DND-41 (cell line): ENCODE data around the gene FSCN2.

Experiments
- ATAC-seq: fragments of 200-7000 bp; cut with Tn5 transposase; 3 replicates; pipeline ENCODE4 v1.9.1; 2021; ENCODE audit warnings: low read depth; ENCODE audit not compliant: insufficient read depth
- DNase-seq: peaks from one replicate; pipeline ENCODE4 v3.0.0-alpha.2; 2020
- H2AFZ ChIP-seq: 2 replicates; pipeline ENCODE4 v1.6.0; 2012; ENCODE audit warnings: low read depth, low read length
- H3K27ac ChIP-seq: 2 replicates; pipeline ENCODE4 v1.5.1; 2012; ENCODE audit warnings: low read length, inconsistent platforms
- H3K27me3 ChIP-seq: fragments of 200-600 bp; sonication (generic); 2 replicates; pipeline ENCODE4 v1.6.0; 2012; ENCODE audit warnings: low read length, mild to moderate bottlenecking, inconsistent platforms; ENCODE audit not compliant: insufficient read depth, poor library complexity
- H3K36me3 ChIP-seq: 2 replicates; pipeline ENCODE4 v1.5.1; 2012; ENCODE audit warnings: low read length, inconsistent platforms; ENCODE audit not compliant: insufficient read depth
- H3K4me1 ChIP-seq: 2 replicates; pipeline ENCODE4 v1.5.1; 2012; ENCODE audit warnings: mild to moderate bottlenecking, low read length; ENCODE audit not compliant: insufficient read depth
- H3K4me2 ChIP-seq: 2 replicates; pipeline ENCODE4 v1.6.0; 2012; ENCODE audit warnings: mild to moderate bottlenecking, moderate library complexity, low read length, inconsistent platforms; ENCODE audit not compliant: insufficient read depth
- H3K4me3 ChIP-seq, 2 experiments: fragments of 200-600 bp in 1 of 2; shearing (Covaris generic) in 1 of 2; 2 replicates each; pipeline ENCODE4 v1.5.1; 2012 to 2016; ENCODE audit warnings: inconsistent platforms in 2 of 2, low read length in 2 of 2, mild to moderate bottlenecking in 2 of 2, low read depth in 1 of 2, moderate library complexity in 1 of 2
- H3K79me2 ChIP-seq: 2 replicates; pipeline ENCODE4 v1.6.0; 2012; ENCODE audit warnings: low read length, inconsistent platforms; ENCODE audit not compliant: insufficient read depth
- H3K9ac ChIP-seq: 2 replicates; pipeline ENCODE4 v1.6.0; 2012; ENCODE audit warnings: low read depth, mild to moderate bottlenecking, inconsistent platforms, low read length, moderate library complexity
- H3K9me3 ChIP-seq: 2 replicates; pipeline ENCODE4 v1.5.1; 2012; ENCODE audit warnings: low read length, moderate library complexity, mild to moderate bottlenecking, inconsistent platforms; ENCODE audit not compliant: insufficient read depth, severe bottlenecking
- H4K20me1 ChIP-seq: 2 replicates; pipeline ENCODE4 v1.6.0; 2012; ENCODE audit warnings: low read length; ENCODE audit not compliant: insufficient read depth
- EZH2 ChIP-seq: IDR thresholded peaks from 3 replicates; pipeline ENCODE4 v1.6.1; 2012; ENCODE audit warnings: borderline replicate concordance, low read depth, mild to moderate bottlenecking, moderate library complexity, low read length, inconsistent platforms; ENCODE audit not compliant: severe bottlenecking
- TF ChIP-seq, protein P1 (sequence below): IDR thresholded peaks from 2 replicates; pipeline ENCODE4 v1.5.1; 2012; ENCODE audit warnings: borderline replicate concordance, low read length, moderate library complexity, mild to moderate bottlenecking; ENCODE audit not compliant: poor library complexity, severe bottlenecking; ENCODE audit errors: extremely low read depth

Gene FSCN2

DNA sequence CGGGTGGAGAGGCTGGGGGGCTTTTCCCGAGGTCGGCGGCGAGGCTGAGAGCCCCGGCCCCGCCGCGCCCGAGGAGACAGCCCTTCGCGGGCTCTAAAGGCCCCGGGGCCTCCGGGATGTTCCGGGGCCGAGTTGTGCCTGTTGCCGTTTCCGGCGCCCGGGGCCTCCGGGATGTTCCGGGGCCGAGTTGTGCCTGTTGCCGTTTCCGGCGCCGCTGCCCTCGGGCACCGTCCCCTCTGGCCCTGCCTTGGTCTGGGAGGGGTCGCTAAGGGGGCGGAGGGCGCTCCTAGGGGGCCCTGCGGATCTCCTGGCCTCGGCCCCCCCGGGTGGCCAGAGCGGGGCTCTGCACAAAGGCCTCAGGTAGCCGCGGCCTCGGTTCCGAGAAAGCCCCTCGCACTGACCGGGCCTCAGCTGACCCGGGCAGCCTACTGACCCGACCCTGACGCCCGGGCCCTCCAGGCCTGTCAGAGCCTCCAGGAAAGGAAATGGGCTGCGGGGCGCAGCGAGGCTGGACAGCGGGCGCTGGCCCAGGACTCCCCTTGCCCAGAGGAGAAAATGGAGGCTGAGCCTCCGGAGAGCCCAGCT lies 39.8 kb upstream of the FSCN2 start:
- ATAC-seq (peak; percentile 3; the same call in 2 of the 3 replicates), DNase-seq (no peak)
- Histone ChIP-seq H3K4me2 (peak overlapping the region; percentile 99), H3K79me2 (peaks cover 15% of the 10 kb centered on the region), H3K27ac (peak overlapping the region; percentile 87), H3K27me3 (no peaks in the 10 kb centered on the region), H3K9ac (peak overlapping the region; percentile 98), H2AFZ (peak overlapping the region; percentile 98), H3K36me3 (no peaks in the 10 kb centered on the region; the same call in 1 of the 2 replicates), H3K4me3 (peak overlapping the region; percentile 47 to 85), H3K9me3 (no peaks in the 10 kb centered on the region), H4K20me1 (0 out of 2 replicates have a peak, but pooled peaks cover 3% of the 10 kb centered on the region), H3K4me1 (peaks cover 53% of the 10 kb centered on the region)
- TF ChIP-seq, protein P1, sequence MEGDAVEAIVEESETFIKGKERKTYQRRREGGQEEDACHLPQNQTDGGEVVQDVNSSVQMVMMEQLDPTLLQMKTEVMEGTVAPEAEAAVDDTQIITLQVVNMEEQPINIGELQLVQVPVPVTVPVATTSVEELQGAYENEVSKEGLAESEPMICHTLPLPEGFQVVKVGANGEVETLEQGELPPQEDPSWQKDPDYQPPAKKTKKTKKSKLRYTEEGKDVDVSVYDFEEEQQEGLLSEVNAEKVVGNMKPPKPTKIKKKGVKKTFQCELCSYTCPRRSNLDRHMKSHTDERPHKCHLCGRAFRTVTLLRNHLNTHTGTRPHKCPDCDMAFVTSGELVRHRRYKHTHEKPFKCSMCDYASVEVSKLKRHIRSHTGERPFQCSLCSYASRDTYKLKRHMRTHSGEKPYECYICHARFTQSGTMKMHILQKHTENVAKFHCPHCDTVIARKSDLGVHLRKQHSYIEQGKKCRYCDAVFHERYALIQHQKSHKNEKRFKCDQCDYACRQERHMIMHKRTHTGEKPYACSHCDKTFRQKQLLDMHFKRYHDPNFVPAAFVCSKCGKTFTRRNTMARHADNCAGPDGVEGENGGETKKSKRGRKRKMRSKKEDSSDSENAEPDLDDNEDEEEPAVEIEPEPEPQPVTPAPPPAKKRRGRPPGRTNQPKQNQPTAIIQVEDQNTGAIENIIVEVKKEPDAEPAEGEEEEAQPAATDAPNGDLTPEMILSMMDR, result no peak
- TF ChIP-seq EZH2, result no peak

DNA sequence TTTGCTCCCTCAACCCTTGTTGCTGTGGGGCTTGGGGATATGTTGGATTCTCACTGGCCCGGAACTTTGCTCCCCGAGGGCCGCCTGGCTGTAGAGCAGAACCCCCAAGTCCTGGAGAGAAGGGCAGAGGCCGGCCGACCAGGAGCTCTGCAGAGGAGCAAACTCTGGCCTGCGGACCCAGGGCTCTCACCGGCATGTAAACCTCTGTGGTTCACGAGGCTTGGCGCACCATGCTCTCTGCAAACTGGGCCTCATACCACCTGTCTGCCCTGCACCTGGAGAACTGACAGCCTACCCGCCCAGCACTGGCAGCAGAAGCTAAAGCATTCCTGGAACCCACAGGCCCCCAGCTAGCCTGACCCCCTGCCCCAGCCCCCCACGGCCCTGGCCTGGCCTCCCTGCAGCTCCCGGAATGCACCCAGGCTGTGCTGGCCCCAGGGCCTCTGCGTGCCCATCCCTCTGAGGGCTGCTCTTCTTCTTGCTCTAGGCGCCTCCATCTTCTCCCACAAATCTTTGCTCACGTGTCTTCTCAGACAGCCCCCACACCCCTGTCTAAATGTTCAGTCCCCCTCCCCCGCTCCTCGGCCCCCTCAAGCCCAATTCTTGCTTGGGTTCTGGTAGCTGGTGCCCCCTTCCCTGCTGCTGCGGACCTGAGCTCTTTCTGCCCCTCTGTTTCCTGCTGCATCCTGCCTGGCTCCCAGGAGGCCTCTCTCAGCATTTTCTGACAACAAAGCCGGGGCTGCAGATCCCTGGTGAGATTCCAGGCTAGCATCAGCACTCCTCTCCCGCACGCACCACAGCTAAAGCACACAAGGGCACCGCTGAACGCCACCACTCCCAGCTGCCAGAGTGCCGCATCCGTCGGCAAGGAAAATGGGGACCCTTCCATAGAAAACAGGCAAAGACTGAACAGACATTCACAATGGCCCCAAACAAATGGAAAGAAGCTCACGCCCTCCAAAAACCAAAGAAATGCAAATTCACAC lies 38.9 kb upstream of the FSCN2 start:
- DNase-seq, result no peak
- no peak for ATAC-seq
- H3K27me3 ChIP-seq, result no peaks in the 10 kb centered on the region
- H4K20me1 ChIP-seq, result 0 out of 2 replicates have a peak, but pooled peaks cover 5% of the 10 kb centered on the region
- H3K4me1 ChIP-seq, result peaks cover 45% of the 10 kb centered on the region
- TF ChIP-seq EZH2, result no peak
- TF ChIP-seq, protein P1, result no peak
- H3K9ac ChIP-seq, result peak overlapping the region; percentile 98; the same call in 1 of the 2 replicates
- H3K4me2 ChIP-seq, result peak overlapping the region; percentile 99
- no peak overlapping the region for H2AFZ ChIP-seq
- peak overlapping the region in 1 of 2 experiments; percentile 85; a peak in 1 of 4 replicates for H3K4me3 ChIP-seq
- no peak overlapping the region for H3K27ac ChIP-seq
- no peaks in the 10 kb centered on the region for H3K9me3 ChIP-seq
- H3K79me2 ChIP-seq, result peaks cover 15% of the 10 kb centered on the region
- no peaks in the 10 kb centered on the region; the same call in 1 of the 2 replicates for H3K36me3 ChIP-seq

DNA sequence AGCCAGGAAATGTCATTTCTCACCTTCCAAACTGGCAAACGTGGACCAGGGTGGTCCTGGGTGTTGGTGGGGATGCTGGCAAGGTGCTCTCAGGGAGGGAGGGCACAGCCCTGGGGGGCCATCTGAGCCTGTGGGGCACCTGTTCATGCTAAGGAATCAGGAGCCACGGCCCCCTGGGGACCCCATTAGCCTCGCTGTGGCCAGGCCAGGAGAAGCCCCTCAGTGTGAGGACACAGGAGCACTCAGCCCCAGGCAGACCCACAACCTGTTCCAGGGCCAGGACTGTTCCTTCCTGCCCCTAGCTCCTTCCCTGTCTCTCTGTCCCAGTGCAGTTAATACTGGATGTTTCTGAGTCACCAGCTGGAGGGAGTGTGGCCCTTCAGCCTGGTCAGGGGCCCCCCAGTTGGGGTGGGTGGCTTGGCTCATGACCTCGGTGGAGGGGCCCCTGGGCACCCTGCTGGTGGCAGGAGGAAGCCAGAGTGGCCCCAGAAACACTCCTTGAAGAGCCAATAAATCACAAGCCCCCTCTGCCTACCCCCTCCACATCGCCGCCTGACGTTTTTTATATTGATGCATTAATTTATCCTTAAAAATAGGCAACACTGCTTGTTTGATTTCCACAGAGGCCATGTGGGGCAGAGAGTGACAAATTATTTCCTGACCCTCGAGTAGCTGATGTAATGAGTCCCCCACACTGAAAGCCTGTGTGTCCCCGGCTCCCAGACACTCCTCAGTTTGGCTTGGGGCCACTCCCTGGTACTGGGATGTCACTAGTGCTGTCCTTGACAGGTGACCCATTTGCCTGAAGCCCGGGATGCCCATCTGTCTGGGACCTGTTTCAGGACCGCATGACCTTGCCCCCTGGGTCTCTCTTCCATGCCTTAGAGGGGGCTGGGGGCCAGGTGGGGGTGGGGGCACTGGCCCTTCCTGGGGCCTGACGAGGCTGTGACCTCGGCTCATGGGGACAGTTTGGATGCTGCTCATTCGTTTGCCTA lies 37.9 kb upstream of the FSCN2 start:
- Histone ChIP-seq H3K4me2 (no peak overlapping the region), H3K36me3 (no peaks in the 10 kb centered on the region; the same call in 1 of the 2 replicates), H2AFZ (no peak overlapping the region), H3K79me2 (peaks cover 10% of the 10 kb centered on the region), H3K4me3 (no peak overlapping the region), H3K9me3 (no peaks in the 10 kb centered on the region), H3K9ac (no peak overlapping the region), H3K4me1 (peaks cover 35% of the 10 kb centered on the region), H3K27ac (no peak overlapping the region), H3K27me3 (no peaks in the 10 kb centered on the region), H4K20me1 (0 out of 2 replicates have a peak, but pooled peaks cover 5% of the 10 kb centered on the region)
- DNase-seq (no peak), ATAC-seq (no peak)
- no peak for TF ChIP-seq EZH2
- TF ChIP-seq, protein P1, result no peak
